Testis (tissue), 2 donors: ENCODE results near the gene KLF7.

ENCODE experiments used
- POLR2A ChIP-seq: fragments of 450-650 bp; IDR thresholded peaks from one replicate; pipeline ENCODE4 v1.6.1; 2017; ENCODE audit warnings: antibody characterized with exemption, mild to moderate bottlenecking, moderate library complexity
- TF ChIP-seq, protein P1 (sequence below), 3 experiments: fragments of 450-650 bp in 2 of 3; fragments of 200-600 bp in 1 of 3; sonication (generic) in 1 of 3; IDR thresholded peaks; one replicate each; pipeline ENCODE4 v1.5.1; 2016 to 2019; ENCODE audit warnings: antibody characterized with exemption in 3 of 3, mild to moderate bottlenecking in 2 of 3, moderate library complexity in 1 of 3

DNA sequence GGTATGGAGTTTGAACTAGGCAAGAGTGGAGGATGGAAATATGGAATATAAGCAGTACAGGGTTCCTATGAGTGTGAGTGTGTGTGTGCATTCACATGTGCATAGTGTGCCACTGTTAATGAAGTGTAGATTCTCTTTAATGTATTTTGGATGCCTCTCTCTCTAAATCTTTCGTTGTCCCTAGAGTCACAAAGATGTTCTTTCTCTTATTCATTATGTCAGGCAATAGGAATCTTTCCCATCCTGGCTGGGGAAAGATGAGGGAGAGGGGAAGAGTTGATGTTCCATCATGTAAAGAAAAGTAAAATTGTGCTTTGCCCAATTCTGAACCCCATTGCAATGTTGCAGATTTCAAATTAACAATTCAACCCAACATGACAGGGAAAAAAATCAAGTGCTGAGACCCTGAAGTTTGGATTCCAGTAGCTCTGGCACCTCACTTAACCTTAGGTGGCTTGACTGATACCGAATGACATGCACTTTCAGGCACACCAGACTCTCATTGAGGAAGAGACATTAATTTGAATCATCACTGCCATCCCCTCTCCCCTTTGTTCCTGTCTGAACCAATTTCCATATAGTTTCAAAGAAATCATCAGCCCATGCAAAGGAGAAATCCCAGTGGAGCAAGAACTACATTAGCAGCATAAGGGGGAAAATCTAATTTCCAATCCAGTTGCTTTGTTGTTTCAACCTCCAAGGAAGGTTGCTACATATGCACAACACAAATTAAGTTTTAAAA, 28.0 kb downstream of the KLF7 start:
- TF ChIP-seq, protein P1, sequence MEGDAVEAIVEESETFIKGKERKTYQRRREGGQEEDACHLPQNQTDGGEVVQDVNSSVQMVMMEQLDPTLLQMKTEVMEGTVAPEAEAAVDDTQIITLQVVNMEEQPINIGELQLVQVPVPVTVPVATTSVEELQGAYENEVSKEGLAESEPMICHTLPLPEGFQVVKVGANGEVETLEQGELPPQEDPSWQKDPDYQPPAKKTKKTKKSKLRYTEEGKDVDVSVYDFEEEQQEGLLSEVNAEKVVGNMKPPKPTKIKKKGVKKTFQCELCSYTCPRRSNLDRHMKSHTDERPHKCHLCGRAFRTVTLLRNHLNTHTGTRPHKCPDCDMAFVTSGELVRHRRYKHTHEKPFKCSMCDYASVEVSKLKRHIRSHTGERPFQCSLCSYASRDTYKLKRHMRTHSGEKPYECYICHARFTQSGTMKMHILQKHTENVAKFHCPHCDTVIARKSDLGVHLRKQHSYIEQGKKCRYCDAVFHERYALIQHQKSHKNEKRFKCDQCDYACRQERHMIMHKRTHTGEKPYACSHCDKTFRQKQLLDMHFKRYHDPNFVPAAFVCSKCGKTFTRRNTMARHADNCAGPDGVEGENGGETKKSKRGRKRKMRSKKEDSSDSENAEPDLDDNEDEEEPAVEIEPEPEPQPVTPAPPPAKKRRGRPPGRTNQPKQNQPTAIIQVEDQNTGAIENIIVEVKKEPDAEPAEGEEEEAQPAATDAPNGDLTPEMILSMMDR (IDR thresholded peaks at IDR 0.05), result no peak
- no peak for TF ChIP-seq POLR2A
